NCI-H1092 (cell line): Measurements from ENCODE around the gene RET.

ENCODE experiments used
- DNase-seq: peaks from one replicate; lab custom pipeline; 2025; lab: John Stamatoyannopoulos, UW

The RET gene

GRCh38 chr10:43120929-43121314 lies 44.1 kb downstream of the RET start:
- DNase-seq: no peak

GRCh38 chr10:43121444-43121843 lies 44.6 kb downstream of the RET start:
- no peak for DNase-seq

DNA sequence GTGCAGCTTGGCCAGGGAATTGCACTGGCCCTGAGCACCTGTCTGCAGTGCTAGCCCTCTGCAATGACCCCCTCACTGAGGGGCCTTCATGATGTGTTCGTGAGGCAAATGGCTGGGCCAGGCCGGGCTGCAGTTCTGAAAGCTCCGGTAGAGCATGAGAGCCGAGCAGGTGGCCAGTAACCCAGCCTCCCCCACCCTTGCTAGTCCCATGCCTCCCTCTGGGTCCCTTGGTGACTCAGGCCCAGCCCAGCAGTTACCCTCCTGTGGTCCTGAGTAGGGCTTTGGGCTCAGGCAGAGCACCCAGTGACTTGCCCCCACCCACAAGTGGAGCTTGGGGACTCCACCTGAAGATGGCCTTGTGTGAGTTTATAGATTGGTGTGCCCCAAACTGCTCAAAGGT lies 45.2 kb downstream of the RET start:
- no peak for DNase-seq

- no peak for DNase-seq
Observed at GRCh38 chr10:43122826-43123225, 46.0 kb downstream of the RET start.

DNA sequence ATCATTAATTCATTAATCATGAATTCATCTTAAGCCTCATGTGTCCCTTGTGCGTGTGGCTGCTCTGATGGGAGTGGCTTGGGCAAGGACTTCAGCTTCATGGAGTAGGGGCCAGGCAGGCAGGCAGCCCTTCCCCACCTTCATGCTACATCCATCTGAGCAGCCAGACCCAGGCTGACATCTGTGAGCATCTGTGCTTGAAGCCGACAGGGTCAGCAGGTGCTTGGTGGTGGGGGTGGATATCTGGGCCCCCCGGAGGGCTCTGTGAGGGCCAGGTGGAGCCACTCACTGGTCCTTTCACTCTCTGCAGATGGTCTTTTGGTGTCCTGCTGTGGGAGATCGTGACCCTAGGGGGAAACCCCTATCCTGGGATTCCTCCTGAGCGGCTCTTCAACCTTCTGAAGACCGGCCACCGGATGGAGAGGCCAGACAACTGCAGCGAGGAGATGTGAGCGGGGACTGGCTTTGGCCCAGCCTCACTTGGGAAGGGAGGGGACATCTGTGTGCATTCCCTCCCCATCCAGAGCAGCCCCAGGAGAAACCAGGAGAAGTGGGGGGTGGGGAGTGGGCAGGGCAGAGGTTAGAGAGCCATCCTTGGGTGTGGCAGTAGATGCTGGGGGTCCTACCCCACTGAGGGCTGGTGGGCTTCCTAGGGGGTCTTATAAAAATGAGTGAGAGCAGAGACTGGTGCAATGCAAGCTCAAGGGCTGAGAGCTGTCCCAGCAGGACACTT lies 46.7 kb downstream of the RET start:
- no peak for DNase-seq

GRCh38 chr10:43124094-43124521 lies 47.2 kb downstream of the RET start:
- no peak for DNase-seq

DNA sequence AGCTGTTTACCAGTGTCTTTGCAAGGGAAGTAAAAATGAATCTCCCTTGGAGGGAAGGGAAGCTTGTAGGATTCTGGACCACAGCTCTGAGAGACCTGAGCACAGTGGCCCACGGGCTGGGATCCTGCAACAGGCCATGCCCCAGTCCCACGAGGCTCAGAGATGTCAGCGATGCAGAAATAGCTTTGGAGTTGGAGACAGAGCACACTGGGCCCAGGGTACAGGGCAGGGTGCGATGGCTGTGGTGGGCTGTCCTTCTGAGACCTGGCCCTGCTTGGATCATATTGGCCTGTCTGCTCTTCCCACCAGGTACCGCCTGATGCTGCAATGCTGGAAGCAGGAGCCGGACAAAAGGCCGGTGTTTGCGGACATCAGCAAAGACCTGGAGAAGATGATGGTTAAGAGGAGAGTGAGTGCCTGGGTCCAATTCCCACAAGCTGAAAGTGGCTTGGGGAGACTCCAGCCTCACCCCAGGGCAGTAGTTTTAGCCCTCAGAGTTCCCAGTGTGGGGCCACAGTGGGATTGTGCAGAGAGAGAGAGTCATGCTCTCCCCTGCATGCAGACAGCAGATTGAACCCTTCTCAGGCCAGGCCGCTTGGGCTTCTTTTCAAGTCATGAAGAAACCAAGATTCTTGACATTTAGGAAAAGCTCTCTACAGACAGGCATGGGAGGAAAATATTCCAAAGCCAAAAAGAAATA lies 47.9 kb downstream of the RET start:
- no peak for DNase-seq

DNA sequence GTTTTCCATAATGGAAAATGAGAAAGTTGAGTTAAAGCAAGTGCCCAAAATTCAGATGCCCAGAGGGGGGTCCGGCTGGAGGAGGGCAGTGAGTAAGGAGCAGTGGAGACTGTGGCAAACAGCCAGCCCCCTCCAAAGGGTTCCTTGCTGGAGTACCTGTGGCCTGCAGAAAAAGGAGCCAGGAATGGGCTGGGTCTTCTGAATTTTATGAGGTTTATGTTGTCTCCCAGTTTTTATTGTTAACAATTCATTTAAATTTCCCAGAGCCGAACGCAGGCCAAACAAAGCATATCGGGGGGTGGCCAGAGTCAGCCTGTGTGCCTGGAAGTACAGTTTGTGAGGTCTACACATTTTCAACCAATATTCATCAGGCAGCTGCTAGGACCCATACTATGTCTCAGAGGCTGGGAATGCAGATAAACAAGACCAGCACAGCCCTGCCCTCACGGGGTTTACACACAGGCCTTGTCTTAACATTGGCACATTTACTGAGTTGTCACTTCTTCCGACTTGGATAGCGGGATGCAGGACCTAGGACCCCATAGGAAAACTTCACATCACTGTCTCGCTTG lies 48.5 kb downstream of the RET start:
- no peak for DNase-seq

DNA sequence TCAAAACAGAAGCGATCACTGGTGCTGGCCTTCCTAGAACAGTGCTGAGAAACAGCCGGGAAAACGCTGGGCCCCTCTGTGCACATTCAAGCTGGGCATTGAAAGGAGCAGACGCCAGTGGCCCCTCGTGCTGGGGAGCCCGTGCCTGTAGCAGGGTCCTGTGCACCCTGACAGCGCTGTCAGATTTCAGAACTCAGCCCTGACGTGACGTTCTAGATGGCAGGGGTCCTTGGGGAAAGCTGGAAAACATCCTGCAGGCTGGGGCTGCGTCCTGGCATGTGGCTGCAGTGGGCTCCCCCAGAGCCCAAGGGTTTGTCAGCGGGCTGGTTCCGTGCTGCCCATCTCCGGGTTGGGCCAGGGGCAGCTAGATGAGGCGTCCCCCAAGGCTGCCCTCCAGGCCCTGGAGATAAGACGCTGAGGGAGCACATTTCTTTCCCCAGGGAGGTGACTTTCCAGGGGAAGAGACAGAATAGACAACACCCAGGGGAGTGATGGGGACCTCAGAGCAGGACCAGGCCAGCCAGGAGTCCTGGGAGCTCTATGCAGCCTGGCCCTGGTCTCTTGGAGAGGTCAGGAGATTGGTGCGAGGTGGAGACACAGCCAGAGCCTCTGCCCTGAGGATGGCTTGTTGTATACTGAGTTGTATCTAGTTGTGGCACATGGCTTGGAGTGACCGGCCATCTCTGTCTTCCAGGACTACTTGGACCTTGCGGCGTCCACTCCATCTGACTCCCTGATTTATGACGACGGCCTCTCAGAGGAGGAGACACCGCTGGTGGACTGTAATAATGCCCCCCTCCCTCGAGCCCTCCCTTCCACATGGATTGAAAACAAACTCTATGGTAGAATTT lies 49.2 kb downstream of the RET start:
- DNase-seq: no peak

DNA sequence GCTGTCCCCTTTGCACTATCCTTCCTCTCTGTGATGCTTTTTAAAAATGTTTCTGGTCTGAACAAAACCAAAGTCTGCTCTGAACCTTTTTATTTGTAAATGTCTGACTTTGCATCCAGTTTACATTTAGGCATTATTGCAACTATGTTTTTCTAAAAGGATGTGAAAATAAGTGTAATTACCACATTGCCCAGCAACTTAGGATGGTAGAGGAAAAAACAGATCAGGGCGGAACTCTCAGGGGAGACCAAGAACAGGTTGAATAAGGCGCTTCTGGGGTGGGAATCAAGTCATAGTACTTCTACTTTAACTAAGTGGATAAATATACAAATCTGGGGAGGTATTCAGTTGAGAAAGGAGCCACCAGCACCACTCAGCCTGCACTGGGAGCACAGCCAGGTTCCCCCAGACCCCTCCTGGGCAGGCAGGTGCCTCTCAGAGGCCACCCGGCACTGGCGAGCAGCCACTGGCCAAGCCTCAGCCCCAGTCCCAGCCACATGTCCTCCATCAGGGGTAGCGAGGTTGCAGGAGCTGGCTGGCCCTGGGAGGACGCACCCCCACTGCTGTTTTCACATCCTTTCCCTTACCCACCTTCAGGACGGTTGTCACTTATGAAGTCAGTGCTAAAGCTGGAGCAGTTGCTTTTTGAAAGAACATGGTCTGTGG lies 50.0 kb downstream of the RET start:
- no peak for DNase-seq

DNA sequence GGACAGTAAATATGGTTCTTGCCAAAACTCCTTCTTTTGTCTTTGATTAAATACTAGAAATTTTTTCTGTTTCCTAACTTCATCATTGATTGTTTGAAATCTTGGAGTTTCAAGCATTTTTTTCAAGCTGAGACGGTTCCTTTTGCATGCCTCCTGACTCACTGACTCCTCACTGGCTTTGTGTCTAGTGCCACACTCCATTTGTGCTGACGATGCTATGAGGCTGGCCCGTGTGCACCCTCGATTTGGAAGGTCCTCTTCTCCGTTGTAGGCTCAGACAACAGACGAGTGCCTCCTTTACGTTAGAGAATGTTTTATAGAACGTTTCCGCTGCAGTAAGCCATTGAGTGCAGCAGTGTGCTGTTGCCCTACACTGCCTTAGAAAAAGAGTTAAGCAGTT lies 50.6 kb downstream of the RET start:
- no peak for DNase-seq

GRCh38 chr10:43128331-43128730 lies 51.5 kb downstream of the RET start:
- DNase-seq: no peak

GRCh38 chr10:43128958-43129706 lies 52.3 kb downstream of the RET start:
- DNase-seq: no peak

DNA sequence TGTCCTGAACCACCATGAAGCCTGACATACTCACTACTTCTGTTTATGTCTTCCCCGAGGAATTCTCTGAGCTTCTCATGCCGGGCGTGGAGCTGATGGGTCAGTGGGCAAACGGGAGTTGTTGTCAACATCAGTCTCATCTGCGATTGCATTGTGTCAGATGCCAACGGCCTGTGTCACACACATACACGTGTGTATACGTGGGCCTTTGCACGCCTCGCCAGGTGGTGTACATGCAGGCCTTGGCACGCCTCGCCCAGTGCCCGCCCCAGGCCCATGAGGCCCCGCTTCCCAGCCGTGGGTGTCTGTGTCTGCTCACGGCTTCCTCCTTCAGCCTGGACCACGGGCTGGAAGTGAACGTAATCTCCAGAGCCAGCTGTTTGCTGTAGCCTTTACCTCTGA lies 53.9 kb downstream of the RET start:
- no peak for DNase-seq

DNA sequence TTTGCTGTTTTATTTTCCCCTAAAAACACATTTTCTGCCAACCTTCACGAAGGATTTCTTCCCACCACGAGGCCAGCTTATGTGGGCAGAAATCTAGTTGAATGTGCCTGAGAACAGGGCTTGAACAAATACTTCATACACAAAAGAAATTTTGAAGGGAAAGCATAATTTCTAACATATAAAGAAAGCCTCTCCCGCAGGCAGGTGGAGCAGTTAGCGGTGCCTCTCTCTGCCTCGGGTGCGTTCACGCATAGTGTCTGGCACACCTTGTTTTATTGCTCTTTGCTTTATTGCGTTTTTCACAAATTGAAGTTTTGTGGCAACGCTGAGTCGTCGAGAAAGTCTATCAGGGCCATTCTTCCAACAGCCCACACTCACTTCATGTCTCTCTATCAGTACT lies 54.4 kb downstream of the RET start:
- DNase-seq: no peak

DNA sequence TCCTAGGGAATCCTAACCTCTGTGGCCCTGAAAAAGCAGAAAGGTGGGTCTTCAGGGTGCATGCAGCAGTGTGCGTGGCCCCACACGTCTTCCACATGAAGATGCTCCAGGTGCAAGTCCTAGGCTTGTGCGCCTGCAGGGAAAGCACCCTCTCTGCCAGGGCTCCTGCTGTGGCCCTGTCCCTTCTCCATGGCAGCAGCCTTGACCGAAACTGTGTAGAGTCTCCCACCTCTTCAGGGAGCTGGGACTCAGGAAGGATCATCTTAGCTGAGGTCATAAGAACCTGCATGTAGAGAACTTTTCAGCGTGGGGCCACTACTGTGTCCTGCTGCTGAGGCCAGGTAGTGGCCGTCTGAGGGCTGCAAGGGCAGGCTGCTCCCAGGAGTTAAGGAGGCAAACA lies 55.0 kb downstream of the RET start:
- DNase-seq: no peak

- DNase-seq: no peak
Observed at GRCh38 chr10:43132867-43133787, 56.3 kb downstream of the RET start.

GRCh38 chr10:43134126-43134905 lies 57.4 kb downstream of the RET start:
- DNase-seq: no peak

DNA sequence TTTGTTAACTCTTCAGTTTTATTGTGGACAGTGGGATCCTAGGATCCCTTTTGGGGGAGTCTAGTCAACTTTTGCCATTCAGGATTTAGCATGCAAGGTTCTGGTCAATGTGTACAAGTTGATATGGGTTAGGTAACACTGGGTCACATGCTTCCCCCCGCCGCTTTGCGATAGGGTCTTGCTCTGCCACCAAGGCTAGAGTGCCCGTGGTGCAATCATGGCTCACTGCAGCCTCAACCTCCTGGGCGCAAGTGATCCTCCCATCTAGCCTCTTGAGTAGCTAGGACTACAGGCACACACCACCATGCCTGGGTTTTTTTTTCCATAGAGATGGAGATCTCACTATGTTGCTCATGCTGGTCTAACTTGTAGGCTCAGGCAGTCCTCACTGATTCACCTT lies 58.2 kb downstream of the RET start:
- no peak for DNase-seq
